Stomach smooth muscle (tissue), 2 donors: Measurements from ENCODE around the gene SLC9A9.

ENCODE experiments used
- H3K27ac ChIP-seq: one replicate; pipeline ENCODE4 v1.7.0; 2013; ENCODE audit warnings: mild to moderate bottlenecking, low read length, inconsistent platforms
- H3K27me3 ChIP-seq, 2 donors: one replicate each; pipeline ENCODE4 v1.7.0; 2013; ENCODE audit warnings: low read length in 2 of 2; ENCODE audit not compliant: insufficient read depth in 2 of 2, control insufficient read depth in 1 of 2
- H3K36me3 ChIP-seq, 2 donors: one replicate each; pipeline ENCODE4 v1.7.0; 2013; ENCODE audit warnings: low read length in 2 of 2; ENCODE audit not compliant: control insufficient read depth in 2 of 2, insufficient read depth in 2 of 2
- H3K4me1 ChIP-seq: one replicate; pipeline ENCODE4 v1.7.0; 2013; ENCODE audit warnings: low read length; ENCODE audit not compliant: control insufficient read depth, insufficient read depth
- H3K4me3 ChIP-seq, 2 donors: one replicate each; pipeline ENCODE4 v1.7.0; 2013; ENCODE audit warnings: low read length in 2 of 2
- H3K9ac ChIP-seq, 2 donors: one replicate each; pipeline ENCODE4 v1.7.0; 2013; ENCODE audit warnings: low read length in 2 of 2, mild to moderate bottlenecking in 1 of 2
- H3K9me3 ChIP-seq, 2 donors: one replicate each; pipeline ENCODE4 v1.7.0; 2013; ENCODE audit warnings: low read length in 2 of 2; ENCODE audit not compliant: control insufficient read depth in 2 of 2
- donor health status: healthy.
- donor health status: Pancreatic carcinoma.

The SLC9A9 gene

DNA sequence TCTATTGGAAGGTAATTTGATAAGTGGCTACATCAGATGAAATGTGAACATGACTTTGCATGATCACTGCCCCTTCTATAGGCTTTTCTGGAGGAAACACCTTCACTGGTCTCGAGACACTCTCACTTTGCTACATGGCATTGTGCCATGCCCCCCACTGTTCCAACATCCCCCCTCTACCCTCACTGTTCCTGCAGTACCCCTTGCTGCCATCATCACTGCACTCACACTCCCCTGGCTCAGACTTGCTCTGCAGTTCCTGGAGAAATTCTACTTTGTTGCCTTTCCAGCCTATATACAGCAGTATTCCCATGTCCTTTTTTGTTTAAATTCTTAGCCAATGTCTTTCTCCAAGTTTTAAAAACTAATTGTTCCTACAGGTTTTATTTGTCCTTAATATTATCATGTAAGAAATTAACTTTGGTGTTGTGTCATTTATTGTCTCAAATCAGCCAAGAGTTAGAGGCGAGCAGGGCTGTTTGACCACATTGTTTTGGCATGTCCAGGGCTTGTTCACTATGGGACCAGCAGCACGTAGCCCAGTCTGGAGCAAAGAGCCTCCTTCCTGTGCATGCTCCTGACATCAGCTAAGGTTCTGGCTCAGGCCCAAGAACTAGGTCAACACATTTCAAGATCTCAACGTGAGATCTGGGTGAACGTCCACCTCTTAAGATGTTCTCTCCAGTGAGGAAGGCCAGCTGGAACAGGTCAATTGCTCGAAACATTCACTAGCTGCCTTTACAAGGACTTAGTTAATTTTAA lies 246.4 kb downstream of the SLC9A9 start:
- H3K9ac ChIP-seq: no peak overlapping the region
- no peaks in the 10 kb centered on the region for H3K27me3 ChIP-seq
- no peaks in the 10 kb centered on the region for H3K9me3 ChIP-seq
- H3K4me1 ChIP-seq: no peaks in the 10 kb centered on the region
- H3K27ac ChIP-seq: no peak overlapping the region
- no peak overlapping the region for H3K4me3 ChIP-seq
- H3K36me3 ChIP-seq: no peaks in the 10 kb centered on the region

DNA sequence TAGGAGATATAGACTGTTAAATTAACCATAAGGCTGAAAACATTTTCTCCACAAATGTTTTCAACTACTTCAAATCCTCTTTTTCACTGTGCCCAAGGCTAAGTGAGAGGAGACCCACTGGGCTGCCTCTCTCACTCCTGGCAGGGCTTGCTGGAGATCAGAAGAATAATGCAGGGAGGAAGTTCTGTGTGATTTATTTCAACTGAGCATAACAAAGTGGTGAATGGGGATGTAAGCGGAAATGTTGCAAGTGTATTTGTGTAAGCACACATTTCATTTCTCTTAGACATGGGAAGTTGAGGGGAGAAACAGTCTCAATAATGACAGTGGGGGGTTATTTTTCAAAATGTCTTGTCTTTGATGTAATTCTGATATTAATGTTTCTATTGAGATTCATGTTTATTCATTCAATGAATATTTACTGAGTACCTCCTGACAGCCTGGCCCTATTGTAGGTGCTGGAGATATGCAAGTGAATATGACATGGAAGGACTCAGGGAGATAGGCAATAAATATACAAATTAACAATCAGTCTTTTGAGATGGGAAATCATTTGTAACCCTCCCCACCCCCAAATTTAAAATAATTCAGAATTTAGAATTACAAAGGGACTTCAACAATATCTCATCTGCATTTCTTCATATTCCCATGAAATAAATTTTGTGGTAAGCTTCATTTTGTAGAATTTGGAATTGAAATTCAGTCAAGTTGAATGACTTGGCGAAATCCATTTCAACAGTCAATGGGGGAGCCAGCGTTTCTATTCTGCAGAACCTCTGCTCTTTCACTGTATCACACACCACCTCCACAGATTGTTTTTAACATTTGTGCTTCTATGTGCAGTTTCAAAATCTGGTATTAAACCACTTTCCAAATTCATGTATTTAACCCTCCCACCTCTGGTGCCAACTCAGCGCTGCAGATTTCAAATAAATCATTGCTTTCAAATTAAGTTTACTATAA lies 247.2 kb downstream of the SLC9A9 start:
- no peak overlapping the region for H3K4me3 ChIP-seq
- H3K4me1 ChIP-seq: no peaks in the 10 kb centered on the region
- no peak overlapping the region for H3K27ac ChIP-seq
- no peak overlapping the region for H3K9ac ChIP-seq
- H3K9me3 ChIP-seq: no peaks in the 10 kb centered on the region
- H3K27me3 ChIP-seq: no peaks in the 10 kb centered on the region
- no peaks in the 10 kb centered on the region for H3K36me3 ChIP-seq

DNA sequence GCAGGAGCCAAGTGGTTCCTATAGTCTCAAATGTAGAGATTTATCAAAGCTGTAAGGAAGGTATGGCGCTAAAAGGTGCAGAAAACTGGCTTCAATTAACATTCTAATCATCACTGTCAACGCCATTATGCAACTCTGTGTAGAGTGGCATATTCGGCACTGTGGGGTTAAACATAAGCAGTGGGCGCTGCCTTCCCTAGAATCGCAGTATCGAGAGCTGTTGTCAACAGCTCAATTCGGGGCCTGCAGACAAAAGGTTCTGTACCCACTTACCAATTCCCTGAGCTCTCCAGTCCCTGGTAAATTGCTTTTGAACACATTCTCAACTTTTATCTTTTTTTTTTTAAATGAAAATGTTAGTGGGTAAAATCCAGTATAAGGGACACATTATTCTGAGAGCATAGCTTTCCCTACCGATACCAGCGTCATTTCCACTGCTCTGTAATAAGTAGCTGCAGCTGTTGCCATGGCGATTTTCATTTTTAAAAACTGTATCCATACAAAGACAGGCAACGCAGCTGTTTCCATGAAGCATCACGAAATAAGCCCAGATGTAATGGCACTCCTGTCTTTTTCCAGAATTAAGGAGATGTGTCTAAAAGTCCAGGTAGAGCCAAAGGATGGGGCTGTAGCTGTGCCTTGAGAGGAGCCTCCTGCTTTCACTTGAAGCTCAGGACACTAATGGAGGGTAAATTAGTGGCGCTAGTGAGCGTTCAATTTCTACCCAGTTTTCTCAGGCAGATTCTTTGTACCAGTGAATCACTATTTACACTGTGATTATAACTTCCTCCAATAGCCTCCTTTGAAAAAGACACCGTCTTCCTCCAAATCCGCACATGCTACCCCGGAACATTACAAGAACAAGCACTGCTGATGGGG lies 250.3 kb downstream of the SLC9A9 start:
- Histone ChIP-seq H3K4me1 (no peaks in the 10 kb centered on the region), H3K9ac (no peak overlapping the region), H3K27ac (no peak overlapping the region), H3K36me3 (no peaks in the 10 kb centered on the region), H3K4me3 (no peak overlapping the region), H3K27me3 (no peaks in the 10 kb centered on the region), H3K9me3 (no peaks in the 10 kb centered on the region)

DNA sequence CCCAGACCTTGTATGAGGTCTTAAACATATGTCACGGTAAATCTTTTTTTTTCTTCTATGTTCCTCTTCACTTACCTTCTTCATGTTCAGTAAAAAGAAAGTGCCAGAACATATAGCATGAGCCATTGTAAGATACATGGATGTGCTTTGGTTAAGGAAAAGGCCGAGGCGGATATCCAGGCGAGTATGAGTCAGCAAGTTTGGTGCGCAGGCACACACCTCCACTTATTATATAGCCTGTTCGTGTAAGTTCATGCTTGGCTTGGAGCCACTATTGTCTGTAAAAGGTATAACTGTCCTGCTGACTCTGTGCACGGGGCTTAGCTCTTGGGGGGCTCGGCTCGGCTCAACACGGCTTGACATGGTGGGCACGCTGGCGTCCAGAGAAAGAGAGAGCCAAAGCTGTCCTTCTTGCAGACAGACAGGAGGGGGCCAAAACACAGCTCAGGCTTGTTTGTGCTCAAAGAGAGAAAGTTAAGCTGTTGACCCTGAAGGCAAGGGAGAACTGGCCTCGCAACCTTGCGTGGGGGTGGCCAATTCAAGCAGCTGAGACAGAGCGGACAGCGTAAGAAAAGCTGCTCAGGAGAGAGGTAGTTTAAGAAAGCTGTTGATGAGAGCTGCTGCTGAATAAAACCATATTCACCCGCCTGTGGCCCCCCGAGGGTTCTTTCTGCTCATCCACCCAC lies 251.2 kb downstream of the SLC9A9 start:
- Histone ChIP-seq H3K4me1 (no peaks in the 10 kb centered on the region), H3K9me3 (no peaks in the 10 kb centered on the region), H3K4me3 (no peak overlapping the region), H3K27ac (no peak overlapping the region), H3K9ac (no peak overlapping the region), H3K27me3 (no peaks in the 10 kb centered on the region), H3K36me3 (no peaks in the 10 kb centered on the region)

DNA sequence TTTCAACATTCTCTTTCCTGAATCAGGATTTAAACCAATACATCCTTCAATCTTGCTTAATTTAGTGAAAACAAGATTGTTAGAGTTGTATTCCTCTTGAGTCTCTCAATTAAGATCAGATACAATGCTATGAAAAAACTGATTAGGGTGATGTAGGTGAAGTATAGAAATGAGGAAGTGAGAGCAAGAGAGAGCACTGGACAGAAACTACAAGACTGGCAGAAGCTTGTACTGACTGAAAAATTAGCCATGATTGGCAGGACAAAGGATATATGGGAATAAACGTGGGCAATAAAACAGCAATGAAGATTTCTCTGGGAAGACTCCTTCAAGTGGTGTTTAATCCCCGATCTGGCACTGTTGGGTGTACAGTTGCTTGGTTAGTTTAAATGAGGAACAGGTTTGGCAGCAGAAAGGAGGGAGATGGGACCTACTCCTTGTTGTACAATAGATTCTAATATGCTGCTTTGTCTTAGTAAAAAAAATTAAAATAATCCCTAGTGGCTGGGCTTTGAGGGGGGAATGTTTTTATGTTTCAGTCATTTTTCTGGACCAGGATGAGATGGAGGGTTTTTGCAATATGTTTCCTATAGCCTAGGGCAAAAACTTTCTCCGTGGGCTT lies 252.7 kb downstream of the SLC9A9 start:
- Histone ChIP-seq H3K4me3 (no peak overlapping the region), H3K27me3 (no peaks in the 10 kb centered on the region), H3K9ac (no peak overlapping the region), H3K9me3 (no peaks in the 10 kb centered on the region), H3K36me3 (no peaks in the 10 kb centered on the region), H3K27ac (no peak overlapping the region), H3K4me1 (no peaks in the 10 kb centered on the region)

DNA sequence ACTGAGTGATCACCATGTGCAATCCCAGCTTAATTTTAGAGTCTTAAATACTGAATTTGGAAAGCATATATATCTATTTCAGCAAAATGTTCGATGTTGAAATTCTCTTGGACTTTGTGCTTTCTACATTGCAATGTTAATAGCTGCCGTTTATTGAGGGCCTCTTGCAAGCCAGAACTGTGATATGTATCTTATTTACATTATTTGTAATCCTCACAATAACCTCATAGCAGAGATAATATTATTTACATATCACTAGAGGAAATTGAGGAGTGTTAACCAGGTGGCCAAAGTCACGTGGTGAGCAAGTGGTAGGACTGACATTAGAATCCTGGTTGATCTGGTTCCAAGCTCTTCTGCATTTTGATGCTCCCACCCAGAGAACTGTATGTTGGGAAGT lies 254.1 kb downstream of the SLC9A9 start:
- H3K9me3 ChIP-seq: no peaks in the 10 kb centered on the region
- no peak overlapping the region for H3K4me3 ChIP-seq
- H3K4me1 ChIP-seq: no peaks in the 10 kb centered on the region

DNA sequence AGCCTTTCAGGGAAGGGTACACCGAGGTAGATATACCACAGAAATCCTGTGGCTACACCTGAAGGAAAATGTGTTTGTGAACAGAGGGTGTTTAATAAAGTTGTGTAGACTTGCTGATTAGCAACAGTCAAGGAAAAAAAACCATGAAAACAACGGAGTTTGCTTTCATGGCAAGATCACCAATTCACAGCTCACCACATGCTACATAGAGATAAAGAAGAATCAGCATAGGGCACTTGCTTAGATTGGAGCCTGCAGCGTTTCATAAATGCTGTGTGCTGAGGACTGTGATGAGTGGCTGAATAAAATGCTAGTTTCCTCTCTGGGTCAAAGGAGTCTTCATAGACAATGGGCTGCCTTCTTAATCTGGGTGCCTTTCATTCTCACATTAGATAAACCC lies 257.6 kb downstream of the SLC9A9 start:
- Histone ChIP-seq H3K9me3 (no peaks in the 10 kb centered on the region), H3K4me1 (no peaks in the 10 kb centered on the region), H3K9ac (no peak overlapping the region), H3K4me3 (no peak overlapping the region), H3K27me3 (no peaks in the 10 kb centered on the region), H3K27ac (no peak overlapping the region), H3K36me3 (no peaks in the 10 kb centered on the region)

More for the DNA sequence above, 254.1 kb downstream of the SLC9A9 start:
- H3K9ac ChIP-seq: no peak overlapping the region
- no peaks in the 10 kb centered on the region for H3K27me3 ChIP-seq
- no peak overlapping the region for H3K27ac ChIP-seq
- no peaks in the 10 kb centered on the region for H3K36me3 ChIP-seq

DNA sequence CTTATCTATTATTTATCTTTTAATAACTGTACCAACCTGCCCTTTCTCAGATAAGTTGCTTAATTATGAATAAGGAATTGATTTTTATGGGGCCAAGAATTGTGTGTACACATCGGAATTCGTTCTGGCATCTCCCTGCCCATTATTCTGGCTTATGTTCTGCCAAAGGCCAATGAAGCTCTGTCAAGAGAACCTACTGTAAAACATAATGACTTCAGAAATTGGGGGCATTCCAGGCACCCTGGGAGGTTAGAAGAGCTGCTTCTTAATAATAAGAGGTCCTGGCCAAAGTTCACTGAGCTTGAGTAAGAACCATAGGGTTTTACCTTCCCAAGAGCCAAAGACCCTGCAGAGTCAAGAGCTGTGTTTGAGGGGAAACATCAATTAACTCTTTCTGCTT lies 261.7 kb downstream of the SLC9A9 start:
- Histone ChIP-seq H3K4me3 (no peak overlapping the region), H3K36me3 (no peaks in the 10 kb centered on the region), H3K9me3 (no peaks in the 10 kb centered on the region), H3K27ac (no peak overlapping the region), H3K4me1 (no peaks in the 10 kb centered on the region), H3K9ac (no peak overlapping the region), H3K27me3 (no peaks in the 10 kb centered on the region)

DNA sequence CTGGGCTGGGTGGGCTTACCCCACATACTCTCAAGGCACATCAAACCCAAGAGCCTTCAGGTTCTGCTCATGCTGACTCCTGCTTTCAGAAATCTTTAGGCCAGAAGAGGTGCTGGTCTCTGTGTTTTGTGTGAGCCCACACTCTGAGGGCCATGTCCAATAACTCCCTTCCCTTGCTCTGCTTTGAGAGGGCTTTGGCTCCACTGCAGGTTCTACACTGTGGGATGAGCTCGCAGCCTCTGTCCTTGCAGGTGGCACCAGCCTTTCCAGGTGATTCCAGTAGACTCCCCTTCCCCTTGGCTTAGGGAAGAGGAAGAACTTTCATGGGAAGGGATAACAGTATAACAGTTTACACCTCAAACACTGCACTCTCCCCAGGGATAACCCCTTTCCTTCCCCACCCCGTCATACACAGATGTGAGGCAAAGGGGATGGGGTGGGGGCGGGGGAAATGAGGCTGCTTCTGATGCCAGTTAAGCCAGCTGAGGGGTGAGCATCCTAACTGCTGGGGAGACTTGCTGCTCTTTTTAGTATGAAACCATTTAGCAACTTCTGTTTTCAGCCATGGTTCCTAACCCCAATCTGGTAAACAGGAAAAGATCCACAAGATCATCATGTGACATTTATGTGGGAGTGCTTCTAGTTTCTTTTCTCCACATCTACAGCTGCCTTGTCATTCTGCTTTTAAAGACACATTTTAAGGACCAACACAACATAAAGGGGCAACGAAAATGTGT lies 262.4 kb downstream of the SLC9A9 start:
- Histone ChIP-seq H3K9me3 (no peaks in the 10 kb centered on the region), H3K9ac (no peak overlapping the region), H3K27me3 (no peaks in the 10 kb centered on the region), H3K4me1 (no peaks in the 10 kb centered on the region), H3K36me3 (no peaks in the 10 kb centered on the region), H3K27ac (no peak overlapping the region), H3K4me3 (no peak overlapping the region)
